DOHH2 (cell line): ENCODE data around the gene CIAPIN1.

Experiments
- CTCF ChIP-seq: fragments of 200-600 bp; sonication (generic); IDR thresholded peaks from one replicate; pipeline ENCODE4 v1.5.1; 2014; ENCODE audit warnings: antibody characterized with exemption, mild to moderate bottlenecking, low read depth, low read length; ENCODE audit not compliant: poor library complexity, severe bottlenecking
- EZH2phosphoT487 ChIP-seq: fragments of 200-600 bp; sonication (generic); IDR thresholded peaks from 2 replicates; pipeline ENCODE4 v1.6.1; 2017; ENCODE audit warnings: borderline replicate concordance, mild to moderate bottlenecking, antibody characterized with exemption, low read length, moderate library complexity, mixed read lengths

DNA sequence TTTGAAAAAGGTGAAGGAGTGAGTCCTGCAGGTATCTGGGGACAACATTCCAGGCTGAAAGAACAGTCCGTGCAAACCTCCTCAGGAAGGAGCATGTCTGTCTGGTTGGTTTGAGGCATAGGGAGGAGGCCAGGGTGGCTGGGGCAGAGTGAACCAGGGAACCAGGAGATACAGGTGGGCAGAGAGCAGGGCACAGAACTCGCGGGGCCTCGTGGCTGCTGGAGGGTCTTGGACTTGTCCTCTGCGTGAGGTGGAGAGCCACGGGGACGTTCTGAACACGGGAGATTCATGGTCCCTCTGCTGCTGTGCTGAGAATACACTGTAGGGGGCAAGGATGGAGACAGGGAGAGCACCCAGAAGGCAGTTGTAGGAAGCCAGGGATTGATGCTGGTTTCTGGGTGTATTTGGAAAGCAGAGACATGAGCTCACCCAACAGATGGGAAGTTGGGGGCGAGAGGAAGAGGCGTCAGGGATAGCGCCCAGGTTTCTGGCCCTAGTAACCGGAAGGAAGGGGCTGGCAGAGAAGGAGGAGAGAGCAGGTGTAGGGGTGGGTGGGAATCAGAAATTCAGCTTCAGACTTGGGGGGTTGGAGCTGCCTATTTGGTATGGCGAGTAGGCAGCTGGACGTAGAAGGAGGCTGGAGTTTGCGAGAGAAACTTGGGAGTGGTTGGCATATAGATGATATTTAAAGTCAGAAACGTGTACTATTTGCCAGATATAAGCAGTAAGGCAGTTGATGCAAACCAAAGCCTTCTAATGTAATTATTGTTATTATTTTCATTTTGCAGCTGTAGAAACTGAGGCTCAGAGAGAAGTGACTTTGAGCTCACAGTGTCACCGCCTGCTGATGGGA lies 43.0 kb downstream of the CIAPIN1 start, which contains the start of gene CCL17:
- TF ChIP-seq CTCF: no peak
- TF ChIP-seq EZH2phosphoT487: no peak
